NT2/D1 (cell line): Measurements from ENCODE around the gene FAHD1.

Source experiments
- YY1 ChIP-seq: IDR thresholded peaks from 2 replicates; pipeline ENCODE4 v1.6.1; 2011; ENCODE audit not compliant: insufficient read length, insufficient read depth
- ZNF274 ChIP-seq: IDR thresholded peaks from 2 replicates; pipeline ENCODE4 v1.6.1; 2011; ENCODE audit warnings: mild to moderate bottlenecking, low read depth, low read length

DNA sequence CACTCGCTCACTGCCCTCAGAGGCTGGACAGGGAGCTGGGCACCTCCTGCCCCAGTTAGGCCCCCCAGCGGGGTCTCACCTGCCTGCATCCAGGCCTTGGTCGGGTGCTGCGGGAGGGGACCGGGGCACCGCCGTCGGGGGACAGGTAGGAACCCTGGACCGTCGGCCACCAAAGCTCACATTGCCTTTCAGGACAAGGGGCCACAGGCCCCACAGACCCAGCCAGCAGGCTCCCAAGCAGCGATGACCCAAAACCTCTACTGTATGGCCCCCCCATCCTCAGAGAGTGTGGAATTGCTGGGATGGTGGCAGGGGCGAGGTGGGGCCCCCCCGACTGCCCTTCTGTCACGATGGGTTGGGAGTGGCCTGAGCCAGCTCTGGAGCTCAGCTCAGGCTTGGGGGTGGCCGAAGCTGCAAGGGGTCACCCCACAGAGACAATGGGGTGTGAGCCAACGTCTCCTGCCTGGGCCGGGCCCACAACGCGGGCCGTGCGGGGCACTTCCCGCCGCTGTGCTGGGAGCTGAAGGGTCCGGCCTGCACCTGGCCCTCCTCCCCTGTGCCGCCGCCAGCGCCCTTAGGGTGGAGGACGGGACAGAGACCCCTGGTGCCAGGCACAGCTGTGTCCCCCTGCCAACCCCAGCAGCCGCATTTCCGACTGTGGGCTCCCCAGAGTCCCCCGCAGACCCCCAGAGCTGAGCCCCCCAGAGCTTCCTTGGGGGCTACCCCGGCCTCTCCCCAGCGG lies 34.0 kb upstream of the FAHD1 start:
- TF ChIP-seq ZNF274 (no peak), YY1 (no peak)
